ENCODE measurements around the gene HOXD12.

HOXD12 gene

DNA sequence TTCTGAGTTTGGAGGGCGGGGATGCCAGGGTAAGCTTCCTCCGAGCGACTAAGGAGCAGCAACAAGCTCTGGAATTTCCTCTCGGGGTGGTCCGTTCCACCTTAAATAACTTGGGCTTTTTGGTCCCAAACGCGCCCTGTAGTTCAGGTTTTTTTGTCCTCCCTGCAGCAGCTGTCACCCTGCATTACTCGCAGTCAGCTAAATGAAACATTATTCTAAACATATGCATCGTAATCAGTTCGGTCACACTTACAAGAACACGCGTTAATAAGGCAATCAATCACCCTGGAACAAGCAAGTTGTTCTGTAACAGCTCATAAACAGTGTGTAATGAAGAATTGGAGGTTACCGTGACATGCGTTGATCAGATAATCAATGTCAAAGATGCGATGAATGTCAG, 24.1 kb upstream of the HOXD12 start:
- Histone ChIP-seq H3K27me3 (peaks cover 16% of the 10 kb centered on the region), H3K4me3 (ENCODE audit: low read depth, low read length) (no peak overlapping the region), H3K4me1 (no peaks in the 10 kb centered on the region), H3K9me3 (no peaks in the 10 kb centered on the region), H3K36me3 (no peaks in the 10 kb centered on the region)
- TF ChIP-seq, protein P1, sequence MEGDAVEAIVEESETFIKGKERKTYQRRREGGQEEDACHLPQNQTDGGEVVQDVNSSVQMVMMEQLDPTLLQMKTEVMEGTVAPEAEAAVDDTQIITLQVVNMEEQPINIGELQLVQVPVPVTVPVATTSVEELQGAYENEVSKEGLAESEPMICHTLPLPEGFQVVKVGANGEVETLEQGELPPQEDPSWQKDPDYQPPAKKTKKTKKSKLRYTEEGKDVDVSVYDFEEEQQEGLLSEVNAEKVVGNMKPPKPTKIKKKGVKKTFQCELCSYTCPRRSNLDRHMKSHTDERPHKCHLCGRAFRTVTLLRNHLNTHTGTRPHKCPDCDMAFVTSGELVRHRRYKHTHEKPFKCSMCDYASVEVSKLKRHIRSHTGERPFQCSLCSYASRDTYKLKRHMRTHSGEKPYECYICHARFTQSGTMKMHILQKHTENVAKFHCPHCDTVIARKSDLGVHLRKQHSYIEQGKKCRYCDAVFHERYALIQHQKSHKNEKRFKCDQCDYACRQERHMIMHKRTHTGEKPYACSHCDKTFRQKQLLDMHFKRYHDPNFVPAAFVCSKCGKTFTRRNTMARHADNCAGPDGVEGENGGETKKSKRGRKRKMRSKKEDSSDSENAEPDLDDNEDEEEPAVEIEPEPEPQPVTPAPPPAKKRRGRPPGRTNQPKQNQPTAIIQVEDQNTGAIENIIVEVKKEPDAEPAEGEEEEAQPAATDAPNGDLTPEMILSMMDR (IDR thresholded peaks at IDR 0.05; ENCODE audit: low read depth, low read length), result no peak
- no peak for DNase-seq

- TF ChIP-seq, protein P1 (IDR thresholded peaks at IDR 0.05; ENCODE audit: low read depth, low read length), result no peak
- H3K27me3 ChIP-seq, result peaks cover 21% of the 10 kb centered on the region
- DNase-seq, result no peak
- no peak overlapping the region for H3K4me3 ChIP-seq (ENCODE audit: low read depth, low read length)
- no peaks in the 10 kb centered on the region; the same call in 1 of the 2 replicates for H3K9me3 ChIP-seq
- no peaks in the 10 kb centered on the region for H3K36me3 ChIP-seq
- no peaks in the 10 kb centered on the region for H3K4me1 ChIP-seq
Observed at GRCh38 chr2:176076063-176076462, 23.5 kb upstream of the HOXD12 start.

DNA sequence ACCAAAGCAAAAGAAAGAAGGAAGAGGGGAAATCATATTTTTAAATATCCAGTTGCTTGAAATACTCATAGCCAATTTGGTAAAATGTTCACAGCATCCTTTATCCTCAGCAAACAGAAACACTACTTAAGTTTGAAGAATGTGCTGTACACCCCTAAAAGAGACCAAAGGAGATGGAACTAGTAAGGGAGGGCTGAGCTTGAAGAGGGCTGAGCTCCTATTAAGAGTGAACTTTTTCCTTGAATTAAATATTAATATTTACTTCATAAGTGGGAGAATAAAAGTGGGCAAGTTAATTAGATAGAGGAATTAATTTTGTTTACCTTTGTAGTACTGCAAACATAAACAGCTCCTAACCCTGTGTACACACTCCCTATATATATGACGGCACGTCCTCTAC, 22.8 kb upstream of the HOXD12 start:
- Histone ChIP-seq H3K36me3 (no peaks in the 10 kb centered on the region), H3K4me1 (no peaks in the 10 kb centered on the region), H3K9me3 (no peaks in the 10 kb centered on the region; the same call in 1 of the 2 replicates), H3K27me3 (peaks cover 29% of the 10 kb centered on the region), H3K4me3 (ENCODE audit: low read depth, low read length) (no peak overlapping the region)
- TF ChIP-seq, protein P1 (IDR thresholded peaks at IDR 0.05; ENCODE audit: low read depth, low read length), result no peak
- no peak for DNase-seq

DNA sequence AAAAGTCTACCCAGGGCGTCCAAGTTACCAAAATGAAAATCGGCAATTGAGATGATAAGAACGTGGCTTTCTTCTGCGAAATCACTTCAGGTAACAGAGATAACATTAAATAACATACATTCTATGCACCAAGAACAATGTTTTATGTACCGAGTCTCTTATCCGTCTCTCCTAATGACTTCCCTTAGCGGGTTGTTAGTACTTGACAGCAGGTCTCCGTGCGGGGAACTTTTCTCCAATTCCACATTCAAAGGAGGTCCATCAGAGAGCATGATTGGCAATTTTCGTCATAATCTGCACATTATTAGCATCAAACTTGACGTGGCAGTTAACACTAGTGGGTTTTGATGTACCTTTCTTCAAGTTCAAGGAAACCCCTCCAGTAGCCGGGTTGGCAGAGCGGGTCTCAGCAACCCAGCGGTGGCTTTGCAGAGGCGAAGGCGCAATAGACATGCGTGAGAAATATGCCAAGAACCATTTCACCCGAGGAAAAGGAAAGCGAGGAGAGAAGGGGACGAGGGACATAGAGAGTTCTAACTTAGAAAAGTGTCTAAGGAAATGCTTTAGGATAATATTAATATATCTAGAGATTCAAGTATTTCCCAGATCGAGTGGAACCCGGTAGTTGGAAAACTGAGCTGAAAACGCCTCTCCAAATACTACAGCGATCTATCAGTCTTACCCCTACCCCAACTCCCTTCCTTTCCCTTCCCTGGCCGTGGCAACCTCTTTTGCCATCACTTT, 20.9 kb upstream of the HOXD12 start:
- no peak for DNase-seq
- peaks cover 48% of the 10 kb centered on the region for H3K27me3 ChIP-seq
- no peaks in the 10 kb centered on the region; the same call in 1 of the 2 replicates for H3K9me3 ChIP-seq
- TF ChIP-seq, protein P1 (IDR thresholded peaks at IDR 0.05; ENCODE audit: low read depth, low read length), result no peak
- H3K4me3 ChIP-seq (ENCODE audit: low read depth, low read length), result peak overlapping the region; percentile 65
- H3K36me3 ChIP-seq, result no peaks in the 10 kb centered on the region
- H3K4me1 ChIP-seq, result no peaks in the 10 kb centered on the region

DNA sequence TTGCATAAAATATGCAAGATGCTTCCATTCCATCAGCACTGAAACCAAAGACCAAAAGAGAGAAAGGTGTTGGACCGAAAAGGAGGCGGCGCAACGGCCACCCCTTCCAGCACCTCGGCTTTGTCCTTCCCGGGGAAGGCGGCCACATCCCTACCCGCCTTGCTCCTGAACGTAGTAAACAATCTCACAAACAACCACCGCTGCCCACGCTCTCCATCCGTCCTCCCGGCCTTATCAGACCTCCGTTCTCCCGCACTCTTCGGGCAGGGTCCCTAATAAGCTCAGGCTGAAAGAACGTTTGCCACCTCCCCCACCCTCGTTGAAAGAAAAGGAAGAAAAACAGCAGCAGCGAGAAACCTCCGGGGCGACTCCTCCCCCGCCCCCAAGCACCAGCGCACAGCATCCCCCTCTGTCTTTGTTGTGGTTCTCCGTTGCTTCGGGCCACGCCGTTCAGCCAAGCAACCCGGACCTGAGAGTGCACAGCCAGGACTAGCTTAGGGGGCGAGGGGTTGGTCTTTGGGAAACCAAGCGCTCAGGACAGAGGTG, 20.2 kb upstream of the HOXD12 start:
- no peak for DNase-seq
- H3K36me3 ChIP-seq, result no peaks in the 10 kb centered on the region
- H3K27me3 ChIP-seq, result peaks cover 52% of the 10 kb centered on the region
- H3K9me3 ChIP-seq, result no peaks in the 10 kb centered on the region; the same call in 1 of the 2 replicates
- TF ChIP-seq, protein P1 (IDR thresholded peaks at IDR 0.05; ENCODE audit: low read depth, low read length), result no peak
- H3K4me1 ChIP-seq, result no peaks in the 10 kb centered on the region
- peak overlapping the region; percentile 65 for H3K4me3 ChIP-seq (ENCODE audit: low read depth, low read length)

Data from BE2C (cell line).